OCI-LY1 (cell line): ENCODE data around the gene TRIM62.

Source experiments
- CTCF ChIP-seq: fragments of 200-600 bp; sonication (generic), shearing (Covaris generic); IDR thresholded peaks from 2 replicates; pipeline ENCODE4 v1.5.1; 2017; ENCODE audit warnings: mild to moderate bottlenecking, antibody characterized with exemption, low read length, moderate library complexity, mixed read lengths
- EZH2 ChIP-seq: fragments of 200-600 bp; sonication (generic), shearing (Covaris generic); IDR thresholded peaks from 2 replicates; pipeline ENCODE4 v1.8.0; 2017; ENCODE audit warnings: borderline replicate concordance, mixed run types, mild to moderate bottlenecking, antibody characterized with exemption, low read length, moderate library complexity, mixed read lengths

DNA sequence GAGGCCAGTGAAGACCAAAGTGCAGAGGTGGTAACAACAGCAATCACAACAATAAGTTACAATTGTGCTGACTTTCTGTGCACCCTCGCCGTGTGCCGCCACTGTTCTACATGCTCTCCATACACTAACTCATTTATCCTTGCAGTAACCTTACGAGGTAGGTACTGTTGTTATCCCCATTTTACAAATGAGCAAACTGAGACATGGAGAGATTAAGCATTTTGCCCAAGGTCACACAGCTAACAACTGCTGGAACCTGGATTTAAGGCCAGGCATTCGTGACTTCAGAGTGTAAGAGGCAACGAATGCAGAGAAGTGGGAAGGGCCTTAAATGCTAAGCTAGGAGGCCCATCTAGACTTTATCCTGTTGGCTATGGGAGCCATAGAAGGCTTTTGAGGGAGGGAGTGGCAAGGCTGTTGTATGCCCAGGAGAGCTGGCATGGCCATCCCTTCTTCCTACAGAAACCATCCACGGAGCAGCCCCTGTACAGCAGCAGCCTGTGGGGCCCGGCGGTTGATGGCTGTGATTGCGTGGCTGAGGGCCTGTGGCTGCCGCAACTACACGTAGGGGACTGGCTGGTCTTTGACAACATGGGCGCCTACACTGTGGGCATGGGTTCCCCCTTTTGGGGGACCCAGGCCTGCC is 64.3 kb downstream of the TRIM62 start:
- TF ChIP-seq CTCF (no peak), EZH2 (no peak)
